Tibial artery (tissue), 4 donors: ENCODE measurements around the gene NTM.

ENCODE experiments used
- DNase-seq, 2 donors: peaks; one replicate each; pipeline ENCODE4 v3.0.0-alpha.2; 2019
- H3K27ac ChIP-seq, 2 donors: fragments of 200-600 bp; sonication (generic) in 1 of 2; 1 replicate in 1 of 2; 2 replicates in 1 of 2; pipeline ENCODE4 v1.5.1; 2018 to 2019; ENCODE audit warnings: mild to moderate bottlenecking in 1 of 2
- H3K27me3 ChIP-seq, 2 donors: fragments of 200-600 bp; sonication (generic) in 1 of 2; one replicate each; pipeline versions ENCODE4 v1.5.1 to v1.6.0; 2016 to 2019
- H3K36me3 ChIP-seq, 3 donors: fragments of 200-600 bp; sonication (generic) in 2 of 3; one replicate each; pipeline ENCODE4 v1.5.1; 2016 to 2019; ENCODE audit warnings: mild to moderate bottlenecking in 2 of 3
- H3K4me1 ChIP-seq, 4 donors: fragments of 200-600 bp; sonication (generic) in 2 of 4; 1 replicate in 3 of 4; 2 replicates in 1 of 4; pipeline ENCODE4 v1.5.1; 2016 to 2019
- H3K4me3 ChIP-seq, 2 donors: fragments of 200-600 bp; sonication (generic) in 1 of 2; 1 replicate in 1 of 2; 2 replicates in 1 of 2; pipeline ENCODE4 v1.5.1; 2018 to 2019; ENCODE audit warnings: mild to moderate bottlenecking in 2 of 2
- H3K9me3 ChIP-seq, 3 donors: fragments of 200-600 bp; sonication (generic) in 1 of 3; one replicate each; pipeline ENCODE4 v1.5.1; 2016 to 2019
- CTCF ChIP-seq, 2 experiments: fragments of 200-600 bp in 1 of 2; fragments of 450-650 bp in 1 of 2; IDR thresholded peaks; one replicate each; pipeline ENCODE4 v1.5.1; 2017 to 2019; ENCODE audit warnings: antibody characterized with exemption in 2 of 2, mild to moderate bottlenecking in 1 of 2, moderate library complexity in 1 of 2
- intact Hi-C: fragments of 100-400 bp; cut with DNase I; formaldehyde crosslinking; loops from one replicate; pipeline ENCODE4 v1.15.0; 2023; ENCODE audit warnings: low total_unique reads

NTM gene

GRCh38 chr11:131750152-131750551 is 379.7 kb downstream of the NTM start:
- H3K4me1 ChIP-seq: peaks cover 0 to 8% (median 0%) of the 10 kb centered on the region in 4 donors
- intact Hi-C loops: no loop called here
- H3K27me3 ChIP-seq: no peaks in the 10 kb centered on the region
- H3K27ac ChIP-seq: no peak overlapping the region
- no peak for TF ChIP-seq CTCF (IDR thresholded peaks at IDR 0.05)
- no peak overlapping the region for H3K4me3 ChIP-seq
- no peaks in the 10 kb centered on the region for H3K36me3 ChIP-seq
- no peaks in the 10 kb centered on the region for H3K9me3 ChIP-seq
- no peak for DNase-seq

- H3K27me3 ChIP-seq: no peaks in the 10 kb centered on the region
- no peaks in the 10 kb centered on the region for H3K9me3 ChIP-seq
- H3K4me3 ChIP-seq: no peak overlapping the region
- peaks cover 0 to 8% (median 0%) of the 10 kb centered on the region in 4 donors for H3K4me1 ChIP-seq
- no peak for DNase-seq
- no peak overlapping the region for H3K27ac ChIP-seq
- H3K36me3 ChIP-seq: no peaks in the 10 kb centered on the region
- TF ChIP-seq CTCF (IDR thresholded peaks at IDR 0.05): no peak
- intact Hi-C loops: no loop called here
These were observed 380.3 kb downstream of the NTM start for GRCh38 chr11:131750692-131751091.

GRCh38 chr11:131754671-131755070 is 384.3 kb downstream of the NTM start:
- DNase-seq: no peak
- H3K4me3 ChIP-seq: no peak overlapping the region
- no peaks in the 10 kb centered on the region for H3K27me3 ChIP-seq
- H3K27ac ChIP-seq: no peak overlapping the region
- H3K9me3 ChIP-seq: no peaks in the 10 kb centered on the region
- TF ChIP-seq CTCF (IDR thresholded peaks at IDR 0.05): no peak
- intact Hi-C loops: no loop called here
- H3K36me3 ChIP-seq: no peaks in the 10 kb centered on the region
- no peaks in the 10 kb centered on the region for H3K4me1 ChIP-seq

- Histone ChIP-seq H3K4me3 (no peak overlapping the region), H3K36me3 (no peaks in the 10 kb centered on the region), H3K27ac (no peak overlapping the region), H3K9me3 (no peaks in the 10 kb centered on the region), H3K4me1 (peaks cover 0 to 2% (median 0%) of the 10 kb centered on the region in 4 donors), H3K27me3 (peaks cover 0 to 7% of the 10 kb centered on the region in 2 donors)
- no peak for DNase-seq
- intact Hi-C loops: no loop called here
- TF ChIP-seq CTCF (IDR thresholded peaks at IDR 0.05): no peak
These were observed 386.2 kb downstream of the NTM start for GRCh38 chr11:131756479-131757110.

- H3K36me3 ChIP-seq: no peaks in the 10 kb centered on the region
- intact Hi-C loops: no loop called here
- DNase-seq: no peak
- no peak overlapping the region for H3K27ac ChIP-seq
- H3K4me3 ChIP-seq: no peak overlapping the region
- no peak for TF ChIP-seq CTCF (IDR thresholded peaks at IDR 0.05)
- peaks cover 0 to 2% (median 0%) of the 10 kb centered on the region in 4 donors for H3K4me1 ChIP-seq
- H3K27me3 ChIP-seq: peaks cover 0 to 17% of the 10 kb centered on the region in 2 donors
- H3K9me3 ChIP-seq: no peaks in the 10 kb centered on the region
These were observed 388.3 kb downstream of the NTM start for GRCh38 chr11:131758726-131759125.

GRCh38 chr11:131759140-131759539 is 388.7 kb downstream of the NTM start:
- H3K27ac ChIP-seq: no peak overlapping the region
- H3K27me3 ChIP-seq: peaks cover 0 to 17% of the 10 kb centered on the region in 2 donors
- no peaks in the 10 kb centered on the region for H3K9me3 ChIP-seq
- no peak for TF ChIP-seq CTCF (IDR thresholded peaks at IDR 0.05)
- H3K4me1 ChIP-seq: peaks cover 0 to 2% (median 0%) of the 10 kb centered on the region in 4 donors
- intact Hi-C loops: no loop called here
- H3K4me3 ChIP-seq: no peak overlapping the region
- DNase-seq: no peak
- H3K36me3 ChIP-seq: no peaks in the 10 kb centered on the region
